DMS 273 (cell line): Measurements from ENCODE around the gene SLC25A44.
A peak's percentile ranks its signal among the peaks of the same experiment; 100 is the strongest.

Source experiments
- DNase-seq: peaks from one replicate; lab custom pipeline; 2025; ENCODE audit not compliant: unreplicated experiment; lab: John Stamatoyannopoulos, UW

The SLC25A44 gene

DNA sequence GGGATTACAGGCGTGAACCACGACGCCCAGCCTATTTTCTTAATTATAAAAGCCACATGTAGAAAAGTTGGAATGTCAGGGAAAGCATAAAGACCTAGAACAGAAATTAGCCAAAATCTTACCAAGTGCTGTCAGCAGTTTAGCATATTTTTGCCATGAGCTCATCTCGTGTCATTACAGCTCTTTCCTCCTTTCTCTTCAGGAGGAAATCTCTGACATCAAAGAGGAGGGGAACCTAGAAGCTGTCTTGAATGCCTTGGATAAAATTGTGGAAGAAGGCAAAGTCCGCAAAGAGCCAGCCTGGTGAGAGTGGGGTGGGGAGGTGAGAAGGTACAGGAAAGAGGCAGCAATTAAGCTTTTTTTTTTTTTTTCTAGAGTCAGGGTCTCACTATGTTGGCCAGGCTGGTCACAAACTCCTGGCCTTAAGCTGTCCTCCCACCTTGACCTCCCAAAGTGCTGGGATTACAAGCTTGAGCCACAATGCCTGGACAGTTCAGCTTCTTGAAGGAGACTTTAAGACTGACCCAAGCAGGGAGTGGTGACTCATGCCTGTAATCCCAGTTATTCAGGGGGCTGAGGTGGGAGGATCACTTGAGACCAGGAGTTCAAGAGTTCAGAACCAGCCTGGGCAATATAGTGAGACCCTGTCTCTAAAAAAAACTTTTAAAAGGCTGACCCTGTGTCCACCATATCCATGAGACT is 39.7 kb downstream of the SLC25A44 start:
- DNase-seq = no peak

DNA sequence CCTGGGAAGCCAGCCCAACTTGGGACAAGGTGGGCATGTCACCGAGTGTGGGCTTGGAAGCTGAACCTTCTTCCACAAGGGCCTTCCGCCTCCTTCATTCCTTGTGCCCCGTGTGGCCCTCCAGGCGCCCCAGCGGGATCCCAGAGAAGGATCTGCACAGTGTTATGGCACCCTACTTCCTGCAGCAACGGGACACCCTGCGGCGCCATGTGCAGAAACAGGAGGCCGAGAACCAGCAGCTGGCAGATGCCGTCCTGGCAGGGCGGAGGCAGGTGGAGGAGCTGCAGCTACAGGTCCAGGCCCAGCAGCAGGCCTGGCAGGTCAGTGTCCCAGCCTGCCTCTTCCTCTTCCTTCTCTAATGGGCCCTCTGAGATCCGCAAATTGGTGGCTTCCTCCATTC is 42.3 kb downstream of the SLC25A44 start:
- no peak for DNase-seq

DNA sequence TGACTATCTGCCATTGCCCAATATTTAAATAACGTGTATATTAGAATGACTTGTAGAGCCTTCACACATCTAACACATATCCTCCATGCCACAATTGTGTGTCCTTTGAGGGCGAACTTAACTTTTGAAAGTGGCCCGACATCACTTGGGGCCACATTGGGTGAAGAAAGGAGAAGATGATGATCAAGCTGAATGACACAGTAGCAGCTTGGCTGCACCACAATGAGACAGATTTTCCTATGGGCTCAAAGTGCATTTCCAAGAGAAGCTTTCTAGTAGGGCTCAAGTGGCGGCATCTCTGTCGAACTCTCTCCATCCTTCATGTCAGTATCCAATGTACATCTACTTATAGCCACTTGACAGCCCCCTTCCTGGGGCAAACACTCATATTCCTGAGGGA is 44.3 kb downstream of the SLC25A44 start:
- no peak for DNase-seq

DNA sequence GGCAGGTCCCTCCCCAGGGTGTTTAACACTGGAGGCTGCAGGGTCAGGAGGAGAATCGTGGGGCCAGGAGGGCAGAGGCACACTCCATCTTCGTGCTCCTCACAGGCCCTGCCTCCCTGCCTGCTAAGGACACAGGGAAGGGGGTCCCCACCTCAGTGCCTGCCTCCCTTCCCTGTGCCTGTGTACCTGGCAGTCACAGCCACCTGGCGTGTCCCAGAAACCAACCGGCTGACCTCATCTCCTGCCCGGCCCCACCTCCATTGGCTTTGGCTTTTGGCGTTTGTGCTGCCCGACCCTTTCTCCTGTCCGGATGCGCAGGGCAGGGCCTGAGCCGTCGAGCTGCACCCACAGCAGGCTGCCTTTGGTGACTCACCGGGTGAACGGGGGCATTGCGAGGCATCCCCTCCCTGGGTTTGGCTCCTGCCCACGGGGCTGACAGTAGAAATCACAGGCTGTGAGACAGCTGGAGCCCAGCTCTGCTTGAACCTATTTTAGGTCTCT is 47.5 kb downstream of the SLC25A44 start:
- peak; percentile 54 for DNase-seq

DNA sequence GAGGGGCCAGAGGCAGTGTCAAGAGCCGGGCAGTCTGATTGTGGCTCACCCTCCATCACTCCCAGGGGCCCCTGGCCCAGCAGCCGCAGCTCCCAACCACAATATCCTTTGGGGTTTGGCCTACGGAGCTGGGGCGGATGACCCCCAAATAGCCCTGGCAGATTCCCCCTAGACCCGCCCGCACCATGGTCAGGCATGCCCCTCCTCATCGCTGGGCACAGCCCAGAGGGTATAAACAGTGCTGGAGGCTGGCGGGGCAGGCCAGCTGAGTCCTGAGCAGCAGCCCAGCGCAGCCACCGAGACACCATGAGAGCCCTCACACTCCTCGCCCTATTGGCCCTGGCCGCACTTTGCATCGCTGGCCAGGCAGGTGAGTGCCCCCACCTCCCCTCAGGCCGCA is 48.0 kb downstream of the SLC25A44 start, which contains the start of gene BGLAP:
TSS of gene BGLAP (plus strand) at position 259 of the 400 bp plus-strand sequence. CDS start at position 307, 48 bp downstream.
- DNase-seq = no peak

DNA sequence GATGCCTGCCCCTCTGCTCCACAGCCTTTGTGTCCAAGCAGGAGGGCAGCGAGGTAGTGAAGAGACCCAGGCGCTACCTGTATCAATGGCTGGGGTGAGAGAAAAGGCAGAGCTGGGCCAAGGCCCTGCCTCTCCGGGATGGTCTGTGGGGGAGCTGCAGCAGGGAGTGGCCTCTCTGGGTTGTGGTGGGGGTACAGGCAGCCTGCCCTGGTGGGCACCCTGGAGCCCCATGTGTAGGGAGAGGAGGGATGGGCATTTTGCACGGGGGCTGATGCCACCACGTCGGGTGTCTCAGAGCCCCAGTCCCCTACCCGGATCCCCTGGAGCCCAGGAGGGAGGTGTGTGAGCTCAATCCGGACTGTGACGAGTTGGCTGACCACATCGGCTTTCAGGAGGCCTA is 48.8 kb downstream of the SLC25A44 start:
- no peak for DNase-seq

DNA sequence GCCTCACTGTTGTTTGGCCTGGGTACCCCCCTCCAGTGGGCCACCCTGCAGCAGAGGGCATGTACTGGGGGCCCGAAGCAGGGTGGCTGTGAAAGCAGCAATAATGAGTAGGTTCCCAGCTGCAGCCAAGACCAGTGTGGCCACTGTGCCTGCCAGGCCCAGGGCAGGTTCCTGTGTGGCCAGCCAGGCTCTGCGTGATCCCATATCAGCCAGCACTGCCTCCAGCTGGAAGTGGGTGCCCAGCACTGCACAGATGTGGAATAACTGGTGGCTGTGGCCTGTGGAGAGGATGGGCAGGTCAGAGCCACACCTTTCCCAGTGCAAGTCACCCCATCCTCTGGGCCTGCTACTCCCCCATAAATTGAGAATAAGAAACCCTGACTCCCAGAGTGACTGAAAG is 50.2 kb downstream of the SLC25A44 start:
- DNase-seq = no peak

DNA sequence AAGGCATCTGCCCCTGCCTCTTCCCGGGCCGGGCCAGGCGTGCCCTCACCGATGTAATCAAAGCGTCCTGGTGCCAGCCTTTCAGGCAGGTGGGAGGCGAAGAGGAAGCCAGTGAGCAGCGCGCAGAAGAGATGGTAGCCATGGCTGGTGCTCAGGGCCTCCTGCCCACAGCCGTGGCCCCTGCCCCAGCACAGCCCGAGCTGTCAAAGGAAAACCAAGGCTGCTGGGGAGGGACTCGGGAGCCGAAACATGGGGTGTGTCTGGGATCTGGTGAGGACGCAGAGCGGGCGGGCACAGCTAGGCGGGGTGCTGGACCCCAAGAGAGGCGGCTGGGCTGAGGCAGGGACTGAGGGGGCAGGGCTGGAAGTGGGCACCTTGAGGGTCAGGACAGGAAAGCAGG is 50.8 kb downstream of the SLC25A44 start:
- no peak for DNase-seq

DNA sequence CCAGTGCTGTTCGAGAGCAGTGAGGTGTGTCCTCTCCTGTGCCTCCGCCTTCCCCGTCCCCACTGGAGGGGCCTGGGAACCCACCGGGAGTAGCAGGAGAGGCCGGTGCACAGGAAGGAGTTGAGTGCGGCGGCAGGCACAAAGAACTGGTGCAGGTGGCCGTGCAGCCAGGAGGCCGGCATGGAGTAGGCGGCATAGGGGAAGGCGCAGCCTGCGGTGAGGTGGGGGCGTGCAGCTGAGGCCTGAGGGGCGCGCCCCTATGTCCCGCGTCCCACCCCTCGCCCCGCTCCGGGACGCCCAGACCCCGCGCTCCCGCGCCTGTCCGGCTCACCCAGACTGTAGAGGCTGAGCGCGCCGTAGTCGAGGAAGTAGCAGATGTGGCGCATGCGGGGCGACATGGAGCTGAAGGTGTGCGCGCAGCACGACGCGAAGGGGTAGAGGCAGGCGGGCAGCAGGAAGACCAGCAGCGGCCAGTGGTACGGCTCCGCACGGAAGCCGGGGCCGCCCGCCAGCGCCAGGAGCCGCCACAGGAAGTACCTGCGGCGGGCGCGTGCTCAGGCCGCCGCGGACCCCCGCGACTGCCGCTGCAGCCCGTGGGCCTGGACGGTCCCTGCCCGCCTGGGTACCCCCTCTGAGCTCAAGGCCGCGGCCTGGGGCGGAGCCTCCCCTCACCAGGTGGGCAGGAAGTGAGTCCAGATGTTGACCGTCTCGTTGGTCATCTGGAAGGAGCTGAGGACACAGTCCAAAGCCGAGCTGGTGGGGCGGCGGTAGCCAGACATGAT is 51.7 kb downstream of the SLC25A44 start:
- DNase-seq = peak; percentile 72

DNA sequence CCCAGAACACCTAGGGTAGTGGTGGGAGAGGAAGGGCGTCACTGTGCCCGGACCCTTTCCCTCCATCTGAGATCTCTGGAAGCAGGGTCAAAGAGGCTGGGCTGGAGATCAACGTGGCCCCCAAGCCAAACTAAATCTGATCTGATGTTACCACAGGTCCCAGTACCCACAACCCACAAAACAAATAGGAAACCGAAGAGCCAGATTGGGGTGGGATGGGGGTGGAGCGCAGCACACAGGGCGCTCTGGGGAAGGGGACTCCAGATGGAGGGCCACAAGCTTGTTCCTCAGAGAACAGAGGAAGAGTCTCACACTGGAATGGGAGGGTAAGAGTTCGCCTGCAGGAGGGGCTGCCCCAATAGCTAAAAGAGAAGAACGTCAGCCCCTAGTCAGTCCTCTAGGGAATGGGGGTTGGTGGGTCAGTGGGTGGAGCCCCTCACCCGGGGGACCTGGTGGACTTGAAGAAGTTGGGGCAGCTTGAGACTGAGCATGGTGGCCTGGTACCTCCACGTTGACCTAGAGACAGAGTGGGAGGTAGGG is 52.4 kb downstream of the SLC25A44 start:
- peak; percentile 62 for DNase-seq

DNA sequence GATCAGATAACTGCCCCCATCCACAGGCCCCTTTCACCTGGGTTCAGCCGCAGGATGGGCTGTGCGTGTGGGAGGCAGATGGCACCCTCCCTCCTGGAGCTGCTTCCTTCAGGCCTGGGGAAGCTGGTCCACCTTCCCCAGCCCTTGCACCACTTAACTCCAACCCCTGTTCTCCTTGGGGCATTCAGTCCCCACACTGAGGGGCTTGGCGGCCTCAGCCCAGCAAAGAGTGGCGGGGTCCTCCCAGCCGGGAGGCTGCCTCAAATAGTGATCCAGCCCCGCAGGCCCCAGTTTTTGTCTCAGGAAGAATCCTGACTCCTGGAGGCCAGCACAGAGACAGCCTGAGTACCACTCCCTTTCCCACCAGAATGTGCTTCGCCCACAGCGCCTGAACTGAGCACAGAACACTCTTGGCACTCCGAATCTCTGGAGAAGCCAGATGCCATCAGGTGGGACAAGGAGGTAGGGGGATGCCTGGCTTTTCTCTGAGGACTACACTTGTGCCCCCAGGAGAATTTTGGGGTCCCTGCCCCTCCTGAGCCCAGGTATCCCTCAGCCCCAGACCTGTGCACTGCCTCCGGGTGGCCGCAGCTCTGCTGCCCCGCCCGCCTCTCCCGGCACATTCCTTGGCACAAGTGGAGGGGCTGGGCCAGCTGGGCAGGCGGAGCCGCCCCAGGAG is 53.0 kb downstream of the SLC25A44 start:
- peak; percentile 73 for DNase-seq

DNA sequence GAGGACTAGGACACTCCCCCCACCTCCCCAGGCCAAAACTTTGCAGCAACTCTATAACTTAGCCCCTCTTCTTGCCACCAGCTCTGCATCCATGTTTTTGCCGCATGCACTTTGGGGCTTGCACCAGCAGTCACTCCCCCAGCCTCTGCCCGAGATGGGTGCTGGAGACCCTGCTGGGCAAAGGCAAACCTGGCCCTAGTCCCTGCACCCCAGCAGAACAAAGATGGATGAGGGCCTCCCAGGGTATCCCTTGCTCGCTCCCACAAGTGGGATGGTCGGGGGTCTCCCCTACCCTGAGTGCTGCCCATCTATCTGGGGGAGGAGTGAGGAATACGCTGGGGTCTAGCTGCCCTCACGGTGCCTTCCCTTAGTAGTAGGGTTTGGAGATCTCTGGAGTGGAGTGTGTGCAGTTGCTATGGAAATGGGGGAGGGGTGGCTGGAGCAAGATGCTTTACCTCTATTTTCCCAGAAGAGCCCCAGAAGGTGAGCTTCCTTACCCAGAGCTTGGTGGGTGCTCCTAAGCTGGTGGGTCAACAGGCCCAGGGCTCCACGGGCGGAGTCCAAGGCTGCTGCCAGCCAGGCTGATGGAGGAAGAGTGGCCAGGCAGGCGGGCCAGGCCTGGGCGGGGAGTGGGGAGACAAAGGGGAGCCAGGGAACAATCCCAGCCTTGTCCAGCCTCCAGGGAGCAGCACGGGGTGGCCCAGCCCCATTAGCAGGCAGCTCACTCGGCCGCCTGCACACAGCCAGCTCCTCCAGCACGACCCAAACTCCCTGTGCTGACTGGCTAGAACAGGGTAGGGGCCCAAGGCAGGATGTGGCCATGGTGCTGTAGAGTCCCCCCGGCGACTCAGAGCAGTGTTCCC is 53.8 kb downstream of the SLC25A44 start, which contains the start of gene PAQR6:
TSS of gene PAQR6 (minus strand) at position 597 of the 863 bp plus-strand sequence. CDS start 1,325 bp downstream, outside the sequence.
- DNase-seq = peak; percentile 62

DNA sequence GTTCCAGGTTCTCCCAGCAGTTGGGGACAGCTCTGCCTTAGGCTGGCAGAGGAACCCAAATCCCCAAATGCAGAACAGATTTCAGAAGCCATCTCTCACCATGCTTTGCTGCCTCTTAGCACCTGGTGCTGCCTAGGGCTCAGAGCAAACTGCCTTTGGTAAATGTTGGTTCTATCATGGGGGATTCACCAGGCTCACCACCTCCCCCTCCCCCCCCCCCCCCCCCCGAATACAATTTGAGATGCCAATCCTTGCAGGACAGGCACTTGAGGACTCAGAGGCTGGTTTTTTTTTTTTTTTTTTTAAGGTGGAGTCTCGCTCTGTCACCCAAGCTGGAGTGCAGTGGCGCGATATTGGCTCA is 54.4 kb downstream of the SLC25A44 start:
- peak; percentile 62 for DNase-seq

DNA sequence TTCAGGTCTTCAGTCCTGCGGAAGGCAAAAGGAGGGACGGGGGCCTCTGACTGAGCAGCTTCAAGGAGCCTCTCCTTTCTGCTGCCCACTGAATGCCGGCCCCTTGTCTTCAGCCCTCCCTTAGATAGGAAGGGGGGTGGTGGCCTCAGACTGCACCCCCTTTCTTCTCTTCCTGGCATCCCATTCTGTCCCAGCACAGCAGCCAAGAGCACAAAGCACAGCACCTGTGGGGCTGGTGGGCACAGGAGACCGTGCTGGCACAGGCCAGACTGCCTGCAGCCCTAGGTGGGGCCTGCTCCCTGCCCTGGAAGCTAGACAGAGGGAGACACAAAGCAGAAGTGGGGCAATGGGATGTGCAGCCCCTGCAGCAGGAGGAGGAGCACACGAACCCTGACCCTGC is 55.7 kb downstream of the SLC25A44 start:
- DNase-seq = no peak

DNA sequence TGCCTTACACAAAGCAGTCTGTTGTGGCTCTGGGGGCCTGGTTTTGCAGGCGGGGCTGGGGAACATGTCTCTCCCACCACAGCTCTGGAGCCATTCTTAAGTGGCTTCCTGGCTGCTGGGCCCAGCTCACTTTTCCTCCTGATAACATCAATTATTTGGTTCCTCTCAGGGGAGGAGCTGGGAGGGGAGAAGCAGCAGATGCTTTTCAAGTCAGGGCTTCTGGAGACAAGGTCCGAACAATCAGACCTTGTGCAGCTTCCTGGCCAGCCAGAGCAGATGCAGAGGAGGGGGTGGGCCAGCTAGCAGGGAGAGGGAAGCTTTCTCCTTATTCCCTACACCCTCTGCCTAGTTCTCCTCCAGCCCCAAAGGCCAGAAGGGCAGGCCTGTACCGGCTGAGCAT is 57.6 kb downstream of the SLC25A44 start:
- DNase-seq = peak; percentile 88

DNA sequence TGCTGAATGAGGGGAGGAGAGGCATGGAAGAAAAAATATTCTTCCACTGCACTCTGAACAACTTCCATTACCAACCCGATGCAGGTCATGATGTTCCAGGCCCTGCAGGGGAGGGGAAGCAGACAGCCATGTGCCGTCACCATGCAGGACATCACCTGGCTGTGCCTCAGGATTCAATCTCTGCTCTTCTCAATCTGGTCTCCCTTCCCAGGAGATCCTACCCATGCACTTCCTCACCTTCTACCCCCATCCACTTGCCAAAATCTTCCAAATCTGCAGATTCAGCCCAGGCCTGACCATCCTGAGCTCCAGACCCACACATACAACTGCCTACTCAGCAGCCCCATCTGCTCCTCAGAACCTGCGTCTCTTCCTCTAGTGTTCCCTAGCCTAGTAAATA is 59.7 kb downstream of the SLC25A44 start:
- DNase-seq = no peak

DNA sequence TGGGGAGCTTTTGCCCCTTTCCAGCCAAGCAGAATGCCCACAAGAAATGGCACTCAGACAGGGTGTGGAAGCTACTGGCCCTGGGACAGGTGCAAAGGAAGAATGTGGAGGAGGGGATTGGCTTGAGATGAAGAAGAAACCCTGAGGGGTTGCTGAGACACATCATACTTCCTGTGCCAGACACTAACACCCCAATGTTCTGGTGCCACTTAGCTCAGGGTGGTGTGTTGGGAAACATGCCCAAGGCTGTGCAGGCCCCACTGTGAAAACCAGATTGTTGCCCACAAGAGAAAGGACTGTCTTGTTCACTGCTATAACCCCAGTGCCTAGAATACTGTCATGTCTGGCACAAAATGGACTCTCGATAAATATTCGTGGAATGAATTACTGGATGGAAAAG is 63.8 kb downstream of the SLC25A44 start:
- DNase-seq = no peak

DNA sequence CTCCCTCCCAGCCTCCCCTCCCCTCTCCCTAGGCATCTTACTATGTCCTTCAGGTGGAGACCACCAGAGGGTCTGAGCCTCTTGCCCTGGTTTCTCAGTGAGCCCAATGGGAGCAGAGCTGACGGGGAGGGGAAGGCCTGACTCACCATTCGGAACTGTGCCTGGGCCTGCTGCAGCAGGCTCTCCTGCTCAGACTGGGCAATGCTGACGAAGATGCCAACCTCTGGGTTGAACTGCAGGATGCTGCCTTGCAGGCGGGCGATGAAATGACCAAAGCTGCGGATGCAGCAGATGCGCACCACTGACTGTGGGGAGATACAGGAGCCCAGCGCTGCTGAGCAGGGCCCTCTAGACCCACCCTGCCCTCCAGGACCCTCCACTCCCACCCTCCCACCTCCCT is 65.0 kb downstream of the SLC25A44 start:
- no peak for DNase-seq

DNA sequence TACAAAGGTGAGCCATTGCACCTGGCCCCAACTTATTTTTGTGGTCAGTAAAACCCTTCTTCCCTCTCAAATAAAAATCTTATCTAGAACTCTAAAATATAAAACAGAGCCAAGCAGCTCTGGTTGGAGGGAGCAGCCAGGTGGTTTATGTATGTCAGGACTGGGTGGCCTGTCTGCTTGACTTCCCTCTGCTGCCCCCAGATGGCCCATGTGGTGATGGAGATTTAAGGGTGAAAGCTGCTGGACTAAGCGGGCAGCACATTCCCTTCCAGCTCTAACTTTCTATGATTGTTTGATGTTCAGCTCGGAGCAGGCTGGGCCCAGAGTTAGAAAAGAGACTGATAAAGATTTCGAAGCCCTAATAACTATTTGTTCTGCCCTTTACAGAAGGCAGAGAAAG is 65.9 kb downstream of the SLC25A44 start:
- DNase-seq = peak; percentile 34

DNA sequence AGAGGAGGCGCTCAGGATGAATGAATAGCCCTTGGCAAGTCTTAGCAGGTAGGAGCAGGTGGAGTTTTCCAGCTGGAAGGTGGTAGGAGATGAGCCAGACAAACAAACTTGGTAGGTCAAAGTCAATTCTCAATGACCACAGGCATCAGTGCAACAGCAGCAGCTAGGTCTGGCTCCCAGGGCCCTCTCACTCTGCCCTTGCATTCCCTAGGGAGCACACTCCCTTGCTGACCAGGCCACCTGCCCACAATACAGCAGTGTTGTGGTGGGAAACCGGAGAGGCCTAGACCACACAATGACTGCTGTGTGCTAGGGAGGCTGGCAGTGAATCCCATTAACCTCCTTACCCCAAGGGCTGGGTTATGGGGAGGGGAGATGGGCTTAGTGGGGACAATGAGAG is 67.0 kb downstream of the SLC25A44 start:
- DNase-seq = no peak
